H1 (cell line): Measurements from ENCODE around the gene OPCML. TPM values are rescaled to one million over a fixed set of nuclear protein-coding genes. Genes with fewer than 3 reads are reported as not detected.

Experiments used
- CTCF ChIA-PET: fragments of 300-600 bp; sonication (Branson Sonifier 250); formaldehyde crosslinking; loops from one replicate; lab custom pipeline; 2021; ENCODE audit not compliant: partially characterized antibody; lab: Charles Lee
- POLR2A ChIA-PET: fragments of 300-600 bp; sonication (Branson Sonifier 250); formaldehyde crosslinking; loops from one replicate; lab custom pipeline; 2021; ENCODE audit warnings: inconsistent platforms; ENCODE audit not compliant: partially characterized antibody; lab: Charles Lee
- DNase-seq, 2 experiments: peaks; one replicate each; pipeline versions ENCODE4 v3.0.0 to v3.0.0-alpha.2; 2010 to 2022; ENCODE audit warnings: low spot score in 2 of 2, low read depth in 1 of 2, mixed read lengths in 1 of 2
- FAIRE-seq: peaks from 2 replicates; lab custom pipeline; 2011; peaks lifted over from hg19 to GRCh38; lab: Jason Lieb, UNC
- H2AFZ ChIP-seq: 2 replicates; pipeline ENCODE4 v1.8.1; 2012; ENCODE audit warnings: low read length, inconsistent platforms
- H2AK5ac ChIP-seq: 2 replicates; pipeline ENCODE4 v1.6.1; 2013; ENCODE audit warnings: low read depth, low read length
- H2BK120ac ChIP-seq: replicated peaks from 2 replicates; pipeline ENCODE3; 2013; ENCODE audit warnings: low read depth, low read length, inconsistent platforms
- H2BK12ac ChIP-seq: 2 replicates; pipeline ENCODE4 v1.6.1; 2013; ENCODE audit warnings: low read depth, low read length
- H2BK15ac ChIP-seq: 2 replicates; pipeline ENCODE4 v1.6.1; 2013; ENCODE audit warnings: low read length
- H2BK20ac ChIP-seq: 2 replicates; pipeline ENCODE4 v1.6.1; 2013; ENCODE audit warnings: low read length
- H2BK5ac ChIP-seq: 2 replicates; pipeline ENCODE4 v1.6.1; 2013; ENCODE audit warnings: low read depth, low read length
- H3K14ac ChIP-seq: 2 replicates; pipeline ENCODE4 v1.6.1; 2013; ENCODE audit warnings: inconsistent platforms; ENCODE audit not compliant: insufficient read length
- H3K18ac ChIP-seq: 2 replicates; pipeline ENCODE4 v1.6.1; 2013; ENCODE audit warnings: low read length; ENCODE audit errors: extremely low read depth
- H3K23ac ChIP-seq: 2 replicates; pipeline ENCODE4 v1.6.1; 2013; ENCODE audit warnings: inconsistent platforms; ENCODE audit not compliant: insufficient read length
- H3K23me2 ChIP-seq: 2 replicates; pipeline ENCODE4 v1.6.1; 2013; ENCODE audit warnings: low read depth, low read length
- H3K27ac ChIP-seq: 2 replicates; pipeline ENCODE4 v1.6.1; 2011; ENCODE audit warnings: low read depth, low read length, inconsistent platforms
- H3K27me3 ChIP-seq, 4 experiments: replicated peaks in 1 of 4; 1 replicate in 1 of 4; 2 replicates in 3 of 4; pipeline versions ENCODE4 v1.6.1 to v1.8.1; 2011 to 2013; ENCODE audit warnings: low read length in 3 of 4, mild to moderate bottlenecking in 3 of 4, inconsistent platforms in 2 of 4, mixed read lengths in 2 of 4, moderate library complexity in 1 of 4; ENCODE audit not compliant: control insufficient read depth in 3 of 4, insufficient read depth in 3 of 4; ENCODE audit errors: extremely low read depth in 1 of 4
- H3K36me3 ChIP-seq, 4 experiments: 2 replicates each; pipeline versions ENCODE4 v1.6.1 to v1.8.1; 2011 to 2013; ENCODE audit warnings: mild to moderate bottlenecking in 4 of 4, low read length in 3 of 4, moderate library complexity in 2 of 4, control low read depth in 1 of 4, inconsistent platforms in 1 of 4; ENCODE audit not compliant: insufficient read depth in 4 of 4, control insufficient read depth in 2 of 4
- H3K4ac ChIP-seq: replicated peaks from 2 replicates; pipeline ENCODE3; 2013; ENCODE audit warnings: low read length, low read depth, mixed read lengths, inconsistent platforms; ENCODE audit not compliant: insufficient read length
- H3K4me1 ChIP-seq, 4 experiments: replicated peaks in 1 of 4; 1 replicate in 1 of 4; 2 replicates in 3 of 4; pipeline versions ENCODE4 v1.6.1 to v1.8.1; 2011 to 2013; ENCODE audit warnings: low read length in 3 of 4, inconsistent platforms in 2 of 4, mixed read lengths in 1 of 4; ENCODE audit not compliant: insufficient read depth in 4 of 4, control insufficient read depth in 3 of 4
- H3K4me2 ChIP-seq, 2 experiments: 2 replicates each; pipeline versions ENCODE4 v1.6.1 to v1.8.1; 2011 to 2013; ENCODE audit warnings: low read depth in 2 of 2, low read length in 2 of 2, control low read depth in 1 of 2, inconsistent platforms in 1 of 2, mild to moderate bottlenecking in 1 of 2; ENCODE audit not compliant: insufficient read depth in 1 of 2
- H3K4me3 ChIP-seq, 4 experiments: fragments of 200-600, 300-600 bp in 1 of 4; sonication (generic), shearing (Covaris generic), sonication (Bioruptor Twin) in 1 of 4; 2 replicates each; pipeline versions ENCODE4 v1.5.1 to v1.8.1; 2011 to 2016; ENCODE audit warnings: low read length in 4 of 4, low read depth in 3 of 4, control low read depth in 2 of 4, inconsistent platforms in 2 of 4, mild to moderate bottlenecking in 2 of 4, mixed read lengths in 1 of 4, moderate library complexity in 1 of 4; ENCODE audit not compliant: insufficient read depth in 2 of 4; ENCODE audit errors: extremely low read depth in 1 of 4
- H3K56ac ChIP-seq: replicated peaks from 2 replicates; pipeline ENCODE3; 2013; ENCODE audit warnings: low read depth, mild to moderate bottlenecking, mixed read lengths, low read length, inconsistent platforms; ENCODE audit not compliant: insufficient read length
- H3K79me1 ChIP-seq: 2 replicates; pipeline ENCODE4 v1.6.1; 2013; ENCODE audit warnings: low read depth, low read length, control low read depth
- H3K79me2 ChIP-seq, 2 experiments: 2 replicates each; pipeline versions ENCODE4 v1.6.1 to v1.8.1; 2012 to 2013; ENCODE audit warnings: low read length in 2 of 2, mild to moderate bottlenecking in 2 of 2, inconsistent platforms in 1 of 2; ENCODE audit not compliant: insufficient read depth in 2 of 2, control insufficient read depth in 1 of 2
- H3K9ac ChIP-seq, 4 experiments: replicated peaks in 1 of 4; 1 replicate in 1 of 4; 2 replicates in 3 of 4; pipeline versions ENCODE4 v1.6.1 to v1.8.1; 2011 to 2013; ENCODE audit warnings: low read depth in 3 of 4, low read length in 3 of 4, control low read depth in 2 of 4, mild to moderate bottlenecking in 2 of 4, moderate library complexity in 2 of 4, inconsistent platforms in 1 of 4; ENCODE audit errors: extremely low read depth in 1 of 4
- H3K9me3 ChIP-seq, 2 experiments: 2 replicates each; pipeline versions ENCODE4 v1.6.1 to v1.8.1; 2012 to 2013; ENCODE audit warnings: mild to moderate bottlenecking in 2 of 2, moderate library complexity in 2 of 2, control low read depth in 1 of 2, inconsistent platforms in 1 of 2, low read depth in 1 of 2, low read length in 1 of 2, mixed read lengths in 1 of 2; ENCODE audit not compliant: insufficient read depth in 2 of 2
- H4K20me1 ChIP-seq, 2 experiments: replicated peaks in 1 of 2; 2 replicates each; pipeline versions ENCODE3 to v1.8.1; 2011 to 2013; ENCODE audit warnings: inconsistent platforms in 2 of 2, low read length in 2 of 2, mild to moderate bottlenecking in 1 of 2; ENCODE audit not compliant: insufficient read depth in 2 of 2, control insufficient read depth in 1 of 2
- H4K5ac ChIP-seq: 2 replicates; pipeline ENCODE4 v1.6.1; 2013; ENCODE audit warnings: low read length, low read depth, mixed read lengths, inconsistent platforms; ENCODE audit not compliant: insufficient read length
- H4K8ac ChIP-seq: 2 replicates; pipeline ENCODE4 v1.8.0; 2013; ENCODE audit warnings: mild to moderate bottlenecking, moderate library complexity, low read length, inconsistent platforms; ENCODE audit not compliant: insufficient read depth; ENCODE audit errors: extremely low read depth
- H4K91ac ChIP-seq: replicated peaks from 2 replicates; pipeline ENCODE3; 2013; ENCODE audit warnings: low read length, mixed read lengths, inconsistent platforms; ENCODE audit not compliant: insufficient read length
- CEBPB ChIP-seq: IDR thresholded peaks from 2 replicates; pipeline ENCODE4 v1.6.1; 2012; ENCODE audit warnings: low read depth, low read length
- POLR2A ChIP-seq, 2 experiments: IDR thresholded peaks; 1 replicate in 1 of 2; 2 replicates in 1 of 2; pipeline ENCODE4 v1.6.1; 2011; ENCODE audit warnings: low read depth in 2 of 2, low read length in 2 of 2, mild to moderate bottlenecking in 2 of 2; ENCODE audit errors: control extremely low read depth in 1 of 2
- SAP30 ChIP-seq: fragments of 300-600 bp; sonication (generic); IDR thresholded peaks from 2 replicates; pipeline ENCODE4 v1.7.1; 2012; ENCODE audit warnings: low read length, moderate library complexity, mild to moderate bottlenecking, inconsistent platforms; ENCODE audit not compliant: insufficient read depth, insufficient replicate concordance
- SP2 ChIP-seq: IDR thresholded peaks from 2 replicates; pipeline ENCODE4 v1.6.1; 2012; ENCODE audit warnings: mild to moderate bottlenecking, low read length, inconsistent platforms
- WGBS, 2 experiments: shearing (Covaris generic) in 1 of 2; methylation state at CpG; one replicate each; pipeline versions ENCODE4 v1.1.6 to v1.1.7; 2013 to 2015; ENCODE audit warnings: low lambda C conversion rate in 2 of 2, mixed read lengths in 2 of 2, inconsistent platforms in 1 of 2, low coverage in 1 of 2, missing lambda C conversion rate in 1 of 2; ENCODE audit not compliant: insufficient replicate concordance in 2 of 2, insufficient coverage in 1 of 2, insufficient read length in 1 of 2; ENCODE audit errors: extremely low coverage in 1 of 2, missing lambda C conversion rate in 1 of 2; 5-methylcytosine and 5-hydroxymethylcytosine counted together
- polyA plus RNA-seq, 7 experiments: library from polyadenylated mRNA; depleted of rRNA in 3 of 7; stranded (reverse) in 5 of 7; unstranded in 2 of 7; fragments of >200 nt in 5 of 7; fragments of 200-250 nt in 2 of 7; gene quantifications; 1 replicate in 5 of 7; 2 replicates in 1 of 7; 4 replicates in 1 of 7; pipeline versions ENCODE4 v1.2.1 to v1.2.3, GENCODE V29; 2011 to 2013; ENCODE audit warnings: missing spikeins in 2 of 7, mixed read lengths in 2 of 7
- total RNA-seq: library from RNA; stranded (reverse); fragmentation: NEBNext Ultra II Directional; extraction: Animal tissue kit (Norgen Biotek cat#: 25700); gene quantifications from 2 replicates; pipeline ENCODE4 v1.2.1, GENCODE V29; 2021
- TF ChIP-seq, protein P1 (sequence below): IDR thresholded peaks from 2 replicates; pipeline ENCODE4 v1.6.1; 2012; ENCODE audit warnings: inconsistent platforms
- TF ChIP-seq, protein P2 (sequence below): IDR thresholded peaks from 2 replicates; pipeline ENCODE4 v1.6.1; 2012; ENCODE audit warnings: low read length, inconsistent platforms

OPCML gene
- total and polyA plus RNA-seq, 2 of the 8 experiments (the other 6 are each of a cell fraction or from before 2014, with no cell fraction given) = 2.3 to 3.1 TPM

DNA sequence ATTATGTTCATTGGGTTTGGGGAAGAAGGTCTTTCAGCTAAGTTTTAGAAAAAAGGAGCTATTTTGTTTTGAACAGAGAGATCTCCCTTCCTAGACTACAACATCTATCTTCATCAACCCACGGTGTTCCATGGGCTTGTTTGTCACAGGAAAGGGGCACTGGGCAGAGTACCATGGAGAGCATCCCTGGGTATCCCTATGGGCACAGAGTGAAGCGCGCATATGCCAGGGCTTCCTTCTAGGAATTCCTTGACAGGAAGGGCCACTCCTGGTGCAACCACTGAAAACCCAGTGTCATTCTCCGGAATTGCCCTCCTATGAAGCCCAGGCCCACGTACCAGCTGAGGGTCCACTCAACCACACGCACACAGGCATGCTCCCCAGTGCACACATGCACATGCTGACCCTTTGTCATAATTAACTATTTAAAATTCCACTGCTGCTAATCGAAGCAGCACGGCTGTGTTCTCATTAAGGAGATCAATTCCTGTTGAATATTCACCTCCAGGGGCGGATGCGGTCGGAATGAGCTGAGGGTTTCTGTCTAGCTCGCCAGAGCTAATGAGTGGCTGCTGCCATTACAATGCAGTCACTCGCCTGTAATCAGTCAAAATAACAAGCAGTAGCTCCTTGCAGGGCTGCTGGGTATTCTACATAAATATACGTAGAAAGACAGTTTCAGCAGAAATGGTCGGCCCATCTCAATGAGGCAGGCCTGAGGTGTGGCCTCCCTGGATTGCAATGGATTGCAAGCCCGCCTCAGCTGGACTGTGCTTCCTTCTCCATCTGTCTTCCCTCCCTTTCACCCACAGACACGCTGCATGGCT lies 512.5 kb downstream of the OPCML start:
- WGBS, 2 experiments = 95% methylated on average over 17 of the region's 17 CpGs; no CpG with 5 or more reads in 1 of the 2 experiments
- POLR2A ChIA-PET = interaction anchor here (1.5 kb wide), 1 partner anchor 8 kb away, joined by 4 read pairs; no protein-coding TSS in a partner anchor
- H2AK5ac ChIP-seq = no peak overlapping the region
- DNase-seq (no peak), FAIRE-seq (no peak)
- H2BK5ac ChIP-seq = no peak overlapping the region
- H3K4me1 ChIP-seq = no peaks in the 10 kb centered on the region
- no peak overlapping the region for H3K9ac ChIP-seq
- H2BK15ac ChIP-seq = no peak overlapping the region
- no peak overlapping the region for H2BK120ac ChIP-seq
- H3K79me1 ChIP-seq = no peaks in the 10 kb centered on the region
- H2BK12ac ChIP-seq = no peak overlapping the region
- H3K4me3 ChIP-seq = no peak overlapping the region
- H2AFZ ChIP-seq = no peak overlapping the region
- H3K4ac ChIP-seq = no peak overlapping the region
- H3K56ac ChIP-seq = no peak overlapping the region
- no peak overlapping the region for H4K5ac ChIP-seq
- no peak overlapping the region for H3K4me2 ChIP-seq
- CTCF ChIA-PET = interaction anchor here (0.8 to 2.3 kb wide), 6 partner anchors 9 to 741 kb away, joined by 3 to 8 read pairs (median 4); no protein-coding TSS in a partner anchor
- no peak overlapping the region for H4K8ac ChIP-seq
- H4K20me1 ChIP-seq = no peaks in the 10 kb centered on the region
- no peaks in the 10 kb centered on the region for H3K36me3 ChIP-seq
- H3K27ac ChIP-seq = no peak overlapping the region
- H3K23me2 ChIP-seq = no peaks in the 10 kb centered on the region
- no peak overlapping the region for H2BK20ac ChIP-seq
- no peak overlapping the region for H3K23ac ChIP-seq
- H3K9me3 ChIP-seq = no peaks in the 10 kb centered on the region
- no peak overlapping the region for H3K18ac ChIP-seq
- H3K79me2 ChIP-seq = no peaks in the 10 kb centered on the region; a peak in 1 of 4 replicates
- H3K27me3 ChIP-seq = no peaks in the 10 kb centered on the region; a peak in 1 of 7 replicates
- no peak overlapping the region for H3K14ac ChIP-seq
- H4K91ac ChIP-seq = no peak overlapping the region
- TF ChIP-seq SP2 (no peak), POLR2A (IDR thresholded peaks at IDR 0.05; ENCODE audit: control extremely low read depth in 1 of 2, low read depth in 2 of 2, low read length in 2 of 2) (no peak), CEBPB (no peak), SAP30 (no peak)
- TF ChIP-seq, protein P1, sequence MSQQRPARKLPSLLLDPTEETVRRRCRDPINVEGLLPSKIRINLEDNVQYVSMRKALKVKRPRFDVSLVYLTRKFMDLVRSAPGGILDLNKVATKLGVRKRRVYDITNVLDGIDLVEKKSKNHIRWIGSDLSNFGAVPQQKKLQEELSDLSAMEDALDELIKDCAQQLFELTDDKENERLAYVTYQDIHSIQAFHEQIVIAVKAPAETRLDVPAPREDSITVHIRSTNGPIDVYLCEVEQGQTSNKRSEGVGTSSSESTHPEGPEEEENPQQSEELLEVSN = no peak
- TF ChIP-seq, protein P2, sequence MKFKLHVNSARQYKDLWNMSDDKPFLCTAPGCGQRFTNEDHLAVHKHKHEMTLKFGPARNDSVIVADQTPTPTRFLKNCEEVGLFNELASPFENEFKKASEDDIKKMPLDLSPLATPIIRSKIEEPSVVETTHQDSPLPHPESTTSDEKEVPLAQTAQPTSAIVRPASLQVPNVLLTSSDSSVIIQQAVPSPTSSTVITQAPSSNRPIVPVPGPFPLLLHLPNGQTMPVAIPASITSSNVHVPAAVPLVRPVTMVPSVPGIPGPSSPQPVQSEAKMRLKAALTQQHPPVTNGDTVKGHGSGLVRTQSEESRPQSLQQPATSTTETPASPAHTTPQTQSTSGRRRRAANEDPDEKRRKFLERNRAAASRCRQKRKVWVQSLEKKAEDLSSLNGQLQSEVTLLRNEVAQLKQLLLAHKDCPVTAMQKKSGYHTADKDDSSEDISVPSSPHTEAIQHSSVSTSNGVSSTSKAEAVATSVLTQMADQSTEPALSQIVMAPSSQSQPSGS = no peak
